Measurements from ENCODE around the gene KLRB1.
"Not testable (repeated sequence)": the region's sequence is repeated elsewhere in the genome, so short reads cannot be mapped to it uniquely, and the experiment has no call there.

The KLRB1 gene

GRCh38 chr12:9606247-9606646, 1.5 kb downstream of the KLRB1 start:
- no peak for TF ChIP-seq CTCF (IDR thresholded peaks at IDR 0.05; ENCODE audit: low read depth, low read length)
- no peak for DNase-seq (ENCODE audit: low read depth in 2 of 2)
- H3K4me3 ChIP-seq (replicated peaks in 1 of 2; ENCODE audit: low read depth in 2 of 2, low read length in 2 of 2) = no peak overlapping the region

DNA sequence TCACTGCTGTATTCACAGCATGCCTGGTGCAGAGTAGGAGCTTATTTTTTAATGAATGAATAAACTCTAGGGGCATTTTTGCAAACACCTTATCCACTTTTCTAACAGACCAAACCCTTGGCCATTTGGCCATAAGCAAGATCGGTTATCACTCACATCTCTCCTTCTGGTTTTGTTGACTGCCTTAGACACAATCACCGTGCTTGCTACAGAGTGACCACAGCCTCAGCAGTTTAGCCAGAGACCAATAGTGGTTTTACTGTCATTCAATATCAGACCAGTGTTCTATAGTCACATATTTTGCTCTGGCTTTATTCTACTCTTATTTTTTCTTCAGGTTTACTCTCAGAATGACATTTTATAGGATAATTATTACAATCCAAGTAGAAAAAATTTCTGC, 2.2 kb downstream of the KLRB1 start:
- no peak for TF ChIP-seq CTCF (IDR thresholded peaks at IDR 0.05; ENCODE audit: low read depth, low read length)

GRCh38 chr12:9604287-9604686, 3.4 kb downstream of the KLRB1 start:
- no peak for DNase-seq (ENCODE audit: low read depth in 2 of 2)
- H3K4me3 ChIP-seq (replicated peaks in 1 of 2; ENCODE audit: low read depth in 2 of 2, low read length in 2 of 2) = no peak overlapping the region
- no peak for TF ChIP-seq CTCF (IDR thresholded peaks at IDR 0.05; ENCODE audit: low read depth, low read length)

More for the DNA sequence above, 2.2 kb downstream of the KLRB1 start:
- H3K4me3 ChIP-seq (replicated peaks in 1 of 2; ENCODE audit: low read depth in 2 of 2, low read length in 2 of 2) = no peak overlapping the region
- no peak for DNase-seq (ENCODE audit: low read depth in 2 of 2)

GRCh38 chr12:9600426-9600825, 7.3 kb downstream of the KLRB1 start:
- not testable (repeated sequence) for DNase-seq (ENCODE audit: low read depth in 2 of 2); H3K4me3 ChIP-seq (replicated peaks in 1 of 2; ENCODE audit: low read depth in 2 of 2, low read length in 2 of 2)

DNA sequence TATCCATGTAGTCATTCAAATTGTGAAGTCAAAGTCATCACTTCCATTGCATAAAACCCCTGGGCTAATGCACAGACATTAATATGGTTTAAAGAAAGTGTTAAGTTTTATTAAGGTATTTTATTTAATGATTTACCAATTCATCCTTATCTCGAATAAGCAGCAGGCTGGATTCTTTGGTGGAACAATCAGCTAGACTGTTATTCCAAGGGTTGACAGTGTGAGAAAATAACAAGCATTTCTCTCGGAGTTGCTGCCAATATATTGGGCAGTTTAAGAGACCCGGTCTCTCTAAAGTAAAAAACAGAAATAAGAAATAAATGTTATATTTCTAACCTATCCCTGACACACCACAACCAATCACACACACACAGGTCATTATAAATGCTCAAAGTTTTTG, 9.4 kb downstream of the KLRB1 start:
- H3K4me3 ChIP-seq (replicated peaks in 1 of 2; ENCODE audit: low read depth in 2 of 2, low read length in 2 of 2) = no peak overlapping the region
- DNase-seq (ENCODE audit: low read depth in 2 of 2) = no peak
- TF ChIP-seq CTCF (IDR thresholded peaks at IDR 0.05; ENCODE audit: low read depth, low read length) = no peak

GRCh38 chr12:9597365-9597764, 10.4 kb downstream of the KLRB1 start:
- no peak overlapping the region for H3K4me3 ChIP-seq (replicated peaks in 1 of 2; ENCODE audit: low read depth in 2 of 2, low read length in 2 of 2)
- no peak for DNase-seq (ENCODE audit: low read depth in 2 of 2)
- TF ChIP-seq CTCF (IDR thresholded peaks at IDR 0.05; ENCODE audit: low read depth, low read length) = no peak

- no peak overlapping the region for H3K4me3 ChIP-seq (replicated peaks in 1 of 2; ENCODE audit: low read depth in 2 of 2, low read length in 2 of 2)
- no peak for DNase-seq (ENCODE audit: low read depth in 2 of 2)
- TF ChIP-seq CTCF (IDR thresholded peaks at IDR 0.05; ENCODE audit: low read depth, low read length) = no peak
These were observed 17.3 kb downstream of the KLRB1 start for GRCh38 chr12:9590441-9590840.
